Spleen (tissue), 11 donors: ENCODE data around the gene ZNF518B. TPM values are rescaled to one million over a fixed set of nuclear protein-coding genes. Genes with fewer than 3 reads are reported as not detected.

Experiments
- DNase-seq: peaks from one replicate; pipeline ENCODE4 v3.0.0-alpha.2; 2020
- H3K27ac ChIP-seq, 8 donors: fragments of 200-600 bp; sonication (generic) in 7 of 8; 1 replicate in 4 of 8; 2 replicates in 4 of 8; pipeline versions ENCODE4 v1.5.0 to v1.8.0; 2016 to 2021; ENCODE audit warnings: inconsistent platforms in 4 of 8, mild to moderate bottlenecking in 4 of 8, moderate library complexity in 1 of 8
- H3K27me3 ChIP-seq, 7 donors: fragments of 200-600 bp; sonication (generic) in 6 of 7; replicated peaks in 1 of 7; 1 replicate in 4 of 7; 2 replicates in 3 of 7; pipeline versions ENCODE4 v1.5.0 to v1.8.0; 2016 to 2021; ENCODE audit warnings: inconsistent platforms in 3 of 7, mild to moderate bottlenecking in 1 of 7
- H3K36me3 ChIP-seq, 6 donors: fragments of 200-600 bp; sonication (generic) in 5 of 6; 1 replicate in 4 of 6; 2 replicates in 2 of 6; pipeline versions ENCODE4 v1.5.0 to v1.8.0; 2016 to 2021; ENCODE audit warnings: inconsistent platforms in 2 of 6
- H3K4me1 ChIP-seq, 6 donors: fragments of 200-600 bp; sonication (generic) in 5 of 6; 1 replicate in 3 of 6; 2 replicates in 3 of 6; pipeline versions ENCODE4 v1.5.0 to v1.8.0; 2016 to 2021; ENCODE audit warnings: inconsistent platforms in 3 of 6
- H3K4me3 ChIP-seq, 8 donors: fragments of 200-600 bp; sonication (generic) in 7 of 8; 1 replicate in 4 of 8; 2 replicates in 4 of 8; pipeline versions ENCODE4 v1.5.0 to v1.8.0; 2016 to 2021; ENCODE audit warnings: inconsistent platforms in 4 of 8, mild to moderate bottlenecking in 4 of 8, moderate library complexity in 2 of 8
- H3K9me3 ChIP-seq, 8 donors: fragments of 200-600 bp; sonication (generic) in 7 of 8; 1 replicate in 4 of 8; 2 replicates in 4 of 8; pipeline versions ENCODE4 v1.5.0 to v1.8.0; 2016 to 2021; ENCODE audit warnings: inconsistent platforms in 4 of 8
- POLR2A ChIP-seq, 3 donors: fragments of 450-650 bp; IDR thresholded peaks; one replicate each; pipeline ENCODE4 v1.5.1; 2017; ENCODE audit warnings: antibody characterized with exemption in 3 of 3, mild to moderate bottlenecking in 1 of 3
- POLR2AphosphoS5 ChIP-seq, 3 donors: sonication (generic); formaldehyde crosslinking; IDR thresholded peaks; one replicate each; pipeline ENCODE4 v1.5.1; 2017; ENCODE audit warnings: antibody characterized with exemption in 3 of 3
- WGBS, 5 donors: extraction: QIAGEN DNeasy Blood & Tissue Kit in 3 of 5; methylation state at CpG; one replicate each; pipeline versions ENCODE4 v1.1.5 to v1.1.7; 2013 to 2018; 5-methylcytosine and 5-hydroxymethylcytosine counted together
- intact Hi-C: fragments of 100-400 bp; cut with DNase I; formaldehyde crosslinking; loops from one replicate; pipeline ENCODE4 v1.15.0; 2023; ENCODE audit warnings: low total_unique reads
- polyA plus RNA-seq, 3 donors: library from polyadenylated mRNA; stranded (reverse); fragments of 200-250 nt; gene quantifications; one replicate each; pipeline ENCODE4 v1.2.1, GENCODE V29; 2013
- total RNA-seq, 7 donors: library from RNA; depleted of rRNA in 3 of 7; stranded (reverse); fragments of >200 nt in 3 of 7; fragmentation: NEBNext Ultra II Directional in 4 of 7; extraction: Animal tissue kit (Norgen Biotek cat#: 25700) in 4 of 7; gene quantifications; one replicate each; pipeline versions ENCODE4 v1.1.0 to v1.2.1, GENCODE V29; 2016 to 2021
- TF ChIP-seq, protein P1 (sequence below), 11 experiments: fragments of 200-600 bp in 7 of 11; fragments of 450-650 bp in 4 of 11; sonication (generic) in 4 of 11; IDR thresholded peaks in 8 of 11; conservative IDR thresholded peaks in 3 of 11; 1 replicate in 7 of 11; 2 replicates in 4 of 11; pipeline versions ENCODE4 v1.4.0 to v1.8.0; 2016 to 2021; ENCODE audit warnings: antibody characterized with exemption in 11 of 11, inconsistent platforms in 4 of 11, mild to moderate bottlenecking in 1 of 11
- donor health status: healthy with polysubstance abuse.
- donor health status: DM: no; HTN: no; CAD: no; lungs with moderate emphysema.
- donor health status: DM: no; HTN: no; CAD: no.
- donor health status: Bipolar disorder and iron deficiency.
- donor health status: healthy.
- donor health status: DM: no; HTN: no; CAD: no.
- donor health status: DM: yes; HTN: yes; CAD: no.

The ZNF518B gene
- total and polyA plus RNA-seq, 10 donors = 4.9 to 61.9 (median 22.6) TPM

- no peak overlapping the region for H3K27ac ChIP-seq
- TF ChIP-seq POLR2AphosphoS5 (IDR thresholded peaks at IDR 0.05) (no peak), POLR2A (IDR thresholded peaks at IDR 0.05) (no peak)
- TF ChIP-seq, protein P1, sequence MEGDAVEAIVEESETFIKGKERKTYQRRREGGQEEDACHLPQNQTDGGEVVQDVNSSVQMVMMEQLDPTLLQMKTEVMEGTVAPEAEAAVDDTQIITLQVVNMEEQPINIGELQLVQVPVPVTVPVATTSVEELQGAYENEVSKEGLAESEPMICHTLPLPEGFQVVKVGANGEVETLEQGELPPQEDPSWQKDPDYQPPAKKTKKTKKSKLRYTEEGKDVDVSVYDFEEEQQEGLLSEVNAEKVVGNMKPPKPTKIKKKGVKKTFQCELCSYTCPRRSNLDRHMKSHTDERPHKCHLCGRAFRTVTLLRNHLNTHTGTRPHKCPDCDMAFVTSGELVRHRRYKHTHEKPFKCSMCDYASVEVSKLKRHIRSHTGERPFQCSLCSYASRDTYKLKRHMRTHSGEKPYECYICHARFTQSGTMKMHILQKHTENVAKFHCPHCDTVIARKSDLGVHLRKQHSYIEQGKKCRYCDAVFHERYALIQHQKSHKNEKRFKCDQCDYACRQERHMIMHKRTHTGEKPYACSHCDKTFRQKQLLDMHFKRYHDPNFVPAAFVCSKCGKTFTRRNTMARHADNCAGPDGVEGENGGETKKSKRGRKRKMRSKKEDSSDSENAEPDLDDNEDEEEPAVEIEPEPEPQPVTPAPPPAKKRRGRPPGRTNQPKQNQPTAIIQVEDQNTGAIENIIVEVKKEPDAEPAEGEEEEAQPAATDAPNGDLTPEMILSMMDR (IDR thresholded peaks at IDR 0.05 in 8 of 11, conservative IDR thresholded peaks at IDR 0.05 in 3 of 11) = no peak
- DNase-seq = no peak
- no peaks in the 10 kb centered on the region for H3K36me3 ChIP-seq
- H3K4me3 ChIP-seq = no peak overlapping the region
- intact Hi-C loops = no loop called here
- no peaks in the 10 kb centered on the region for H3K9me3 ChIP-seq
- H3K4me1 ChIP-seq = no peaks in the 10 kb centered on the region
- peaks cover 0 to 6% (median 0%) of the 10 kb centered on the region in 7 donors for H3K27me3 ChIP-seq
Observed at GRCh38 chr4:10478621-10479020, 21.4 kb upstream of the ZNF518B start.

DNA sequence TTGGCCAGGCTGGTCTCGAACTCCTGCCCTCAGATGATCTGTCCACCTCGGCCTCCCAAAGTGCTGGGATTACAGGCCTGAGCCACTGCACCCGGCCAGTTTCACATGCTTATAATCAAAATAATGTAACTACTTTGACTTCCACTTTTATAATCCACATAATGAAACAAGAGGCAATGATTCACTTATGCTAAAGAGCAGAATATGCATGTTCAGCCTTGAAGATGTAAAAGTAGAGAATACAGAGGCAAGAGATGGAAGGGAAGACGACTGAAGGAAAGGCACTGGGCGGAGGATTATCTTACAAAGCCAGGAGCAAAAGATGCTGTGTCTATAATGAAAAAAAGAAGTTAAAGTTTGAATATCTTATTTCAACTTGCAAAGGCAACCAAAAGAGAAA is 13.3 kb upstream of the ZNF518B start:
- peaks cover 0 to 6% (median 0%) of the 10 kb centered on the region in 7 donors for H3K27me3 ChIP-seq
- WGBS, 5 donors = 82 to 95% (median 88%) methylated on average over 5 of the region's 5 CpGs
- H3K9me3 ChIP-seq = no peaks in the 10 kb centered on the region
- intact Hi-C loops = no loop called here
- H3K4me1 ChIP-seq = no peaks in the 10 kb centered on the region
- no peak for TF ChIP-seq POLR2AphosphoS5 (IDR thresholded peaks at IDR 0.05)
- no peak for TF ChIP-seq POLR2A (IDR thresholded peaks at IDR 0.05)
- TF ChIP-seq, protein P1 (IDR thresholded peaks at IDR 0.05 in 8 of 11, conservative IDR thresholded peaks at IDR 0.05 in 3 of 11) = no peak
- no peak overlapping the region for H3K4me3 ChIP-seq
- DNase-seq = no peak
- no peak overlapping the region for H3K27ac ChIP-seq
- H3K36me3 ChIP-seq = no peaks in the 10 kb centered on the region

- 85 to 93% (median 89%) methylated on average over 5 of the region's 5 CpGs for WGBS, 5 donors
- no peaks in the 10 kb centered on the region for H3K36me3 ChIP-seq
- H3K27ac ChIP-seq = no peak overlapping the region
- intact Hi-C loops = no loop called here
- TF ChIP-seq POLR2A (IDR thresholded peaks at IDR 0.05) (no peak), POLR2AphosphoS5 (IDR thresholded peaks at IDR 0.05) (no peak)
- TF ChIP-seq, protein P1 (IDR thresholded peaks at IDR 0.05 in 8 of 11, conservative IDR thresholded peaks at IDR 0.05 in 3 of 11) = no peak
- no peak for DNase-seq
- no peak overlapping the region for H3K4me3 ChIP-seq
- peaks cover 0 to 8% (median 7%) of the 10 kb centered on the region in 6 donors for H3K4me1 ChIP-seq
- H3K27me3 ChIP-seq = peaks cover 0 to 45% (median 18%) of the 10 kb centered on the region in 7 donors
- H3K9me3 ChIP-seq = peaks cover 0 to 5% (median 0%) of the 10 kb centered on the region in 8 donors
Observed at GRCh38 chr4:10466161-10466560, 8.9 kb upstream of the ZNF518B start.

DNA sequence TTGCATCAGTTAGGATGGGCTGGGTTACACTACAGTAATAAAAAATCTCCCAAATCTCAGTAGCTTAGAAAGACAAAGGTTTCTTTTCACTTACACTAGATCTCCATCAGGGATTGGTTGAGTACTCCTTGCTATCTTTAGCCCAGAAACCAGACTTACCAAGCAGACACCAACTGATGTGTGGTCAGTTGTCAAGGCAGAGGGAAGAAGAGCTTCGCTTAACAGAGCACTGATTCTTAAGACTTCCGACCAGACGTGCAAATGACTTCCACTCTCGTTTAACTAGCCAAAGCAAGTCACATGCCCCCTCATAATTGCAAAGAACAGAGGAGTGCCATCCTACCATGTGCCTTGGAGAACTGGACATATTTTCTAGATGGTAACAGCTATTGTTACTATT is 5.7 kb upstream of the ZNF518B start:
- no peak for TF ChIP-seq POLR2A (IDR thresholded peaks at IDR 0.05)
- no peak for TF ChIP-seq POLR2AphosphoS5 (IDR thresholded peaks at IDR 0.05)
- TF ChIP-seq, protein P1 (IDR thresholded peaks at IDR 0.05 in 8 of 11, conservative IDR thresholded peaks at IDR 0.05 in 3 of 11) = no peak
- Histone ChIP-seq H3K36me3 (no peaks in the 10 kb centered on the region), H3K9me3 (peaks cover 0 to 5% (median 0%) of the 10 kb centered on the region in 8 donors), H3K27ac (no peak overlapping the region), H3K4me3 (no peak overlapping the region), H3K4me1 (peaks cover 0 to 17% (median 11%) of the 10 kb centered on the region in 6 donors), H3K27me3 (peaks cover 0 to 68% (median 21%) of the 10 kb centered on the region in 7 donors)
- WGBS, 5 donors = 88 to 94% (median 93%) methylated on average over 4 of the region's 4 CpGs
- intact Hi-C loops = no loop called here
- no peak for DNase-seq
